Measurements from ENCODE around the gene BTNL8.
"Not testable (repeated sequence)": the region's sequence is repeated elsewhere in the genome, so short reads cannot be mapped to it uniquely, and the experiment has no call there.

BTNL8 gene

GRCh38 chr5:180875860-180876426, 23.0 kb upstream of the BTNL8 start:
- DNase-seq (ENCODE audit: low read depth) = no peak

- not testable (repeated sequence) for DNase-seq (ENCODE audit: low read depth)
These were observed 13.0 kb upstream of the BTNL8 start for GRCh38 chr5:180885845-180886529.

- no peak for DNase-seq (ENCODE audit: low read depth)
These were observed 9.6 kb upstream of the BTNL8 start for GRCh38 chr5:180889381-180889780.

GRCh38 chr5:180895330-180895729, 3.6 kb upstream of the BTNL8 start:
- not testable (repeated sequence) for DNase-seq (ENCODE audit: low read depth)

GRCh38 chr5:180900178-180900577, 1.2 kb downstream of the BTNL8 start:
- no peak for DNase-seq (ENCODE audit: low read depth)

GRCh38 chr5:180901319-180902009, 2.5 kb downstream of the BTNL8 start:
- no peak for DNase-seq (ENCODE audit: low read depth)

GRCh38 chr5:180908400-180908799, 9.4 kb downstream of the BTNL8 start:
- DNase-seq (ENCODE audit: low read depth) = no peak

- DNase-seq (ENCODE audit: low read depth) = no peak
These were observed 10.2 kb downstream of the BTNL8 start for GRCh38 chr5:180908998-180909731.

GRCh38 chr5:180909782-180910181, 10.8 kb downstream of the BTNL8 start:
- no peak for DNase-seq (ENCODE audit: low read depth)

- DNase-seq (ENCODE audit: low read depth) = no peak
These were observed 11.2 kb downstream of the BTNL8 start for GRCh38 chr5:180910182-180910581.

- peak; percentile 40 for DNase-seq (ENCODE audit: low read depth)
These were observed 11.8 kb downstream of the BTNL8 start for GRCh38 chr5:180910735-180911134.

GRCh38 chr5:180914646-180915045, 15.7 kb downstream of the BTNL8 start:
- DNase-seq (ENCODE audit: low read depth) = no peak

GRCh38 chr5:180915924-180916323, 17.0 kb downstream of the BTNL8 start:
- DNase-seq (ENCODE audit: low read depth) = no peak

- DNase-seq (ENCODE audit: low read depth) = no peak
These were observed 19.4 kb downstream of the BTNL8 start for GRCh38 chr5:180918380-180918779.

GRCh38 chr5:180920710-180921109, 21.8 kb downstream of the BTNL8 start:
- DNase-seq (ENCODE audit: low read depth) = no peak

- no peak for DNase-seq (ENCODE audit: low read depth)
These were observed 24.0 kb downstream of the BTNL8 start for GRCh38 chr5:180922932-180923331.

GRCh38 chr5:180932660-180933059, 33.7 kb downstream of the BTNL8 start:
- no peak for DNase-seq (ENCODE audit: low read depth)

- no peak for DNase-seq (ENCODE audit: low read depth)
These were observed 36.2 kb downstream of the BTNL8 start for GRCh38 chr5:180935203-180935602.

GRCh38 chr5:180938294-180938693, 39.3 kb downstream of the BTNL8 start:
- DNase-seq (ENCODE audit: low read depth) = no peak

- peak; percentile 84 for DNase-seq (ENCODE audit: low read depth)
These were observed 51.5 kb downstream of the BTNL8 start for GRCh38 chr5:180950291-180950949.

GRCh38 chr5:180959661-180960060, 60.7 kb downstream of the BTNL8 start:
- DNase-seq (ENCODE audit: low read depth) = no peak

GRCh38 chr5:180960209-180960608, 61.2 kb downstream of the BTNL8 start:
- peak; percentile 18 for DNase-seq (ENCODE audit: low read depth)
